ENCODE data around the gene COL9A1. TPM values are rescaled to one million over a fixed set of nuclear protein-coding genes. Genes with fewer than 3 reads are reported as not detected.

COL9A1 gene
- total and polyA plus RNA-seq, 7 donors = 0.03 to 0.10 TPM; not detected in 5

DNA sequence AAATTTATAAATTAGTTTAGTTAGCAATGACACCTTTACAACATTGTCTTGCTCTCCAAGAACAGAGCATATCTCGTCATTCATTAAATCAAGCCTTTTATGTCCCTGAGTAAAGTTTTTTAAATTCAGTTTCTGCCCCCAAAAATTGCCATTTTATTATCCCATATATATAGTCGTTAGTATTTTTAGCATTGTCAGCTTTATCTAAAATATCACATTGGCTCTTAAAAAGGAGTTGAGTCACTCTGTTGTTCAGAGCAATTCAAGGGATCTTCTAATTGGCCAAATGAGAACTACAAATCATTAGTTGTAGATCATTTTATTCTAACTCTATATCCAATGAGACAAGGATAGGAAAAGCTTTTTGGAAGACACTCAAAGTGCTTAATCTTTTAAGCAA lies 127.1 kb downstream of the COL9A1 start:
- TF ChIP-seq, protein P1, sequence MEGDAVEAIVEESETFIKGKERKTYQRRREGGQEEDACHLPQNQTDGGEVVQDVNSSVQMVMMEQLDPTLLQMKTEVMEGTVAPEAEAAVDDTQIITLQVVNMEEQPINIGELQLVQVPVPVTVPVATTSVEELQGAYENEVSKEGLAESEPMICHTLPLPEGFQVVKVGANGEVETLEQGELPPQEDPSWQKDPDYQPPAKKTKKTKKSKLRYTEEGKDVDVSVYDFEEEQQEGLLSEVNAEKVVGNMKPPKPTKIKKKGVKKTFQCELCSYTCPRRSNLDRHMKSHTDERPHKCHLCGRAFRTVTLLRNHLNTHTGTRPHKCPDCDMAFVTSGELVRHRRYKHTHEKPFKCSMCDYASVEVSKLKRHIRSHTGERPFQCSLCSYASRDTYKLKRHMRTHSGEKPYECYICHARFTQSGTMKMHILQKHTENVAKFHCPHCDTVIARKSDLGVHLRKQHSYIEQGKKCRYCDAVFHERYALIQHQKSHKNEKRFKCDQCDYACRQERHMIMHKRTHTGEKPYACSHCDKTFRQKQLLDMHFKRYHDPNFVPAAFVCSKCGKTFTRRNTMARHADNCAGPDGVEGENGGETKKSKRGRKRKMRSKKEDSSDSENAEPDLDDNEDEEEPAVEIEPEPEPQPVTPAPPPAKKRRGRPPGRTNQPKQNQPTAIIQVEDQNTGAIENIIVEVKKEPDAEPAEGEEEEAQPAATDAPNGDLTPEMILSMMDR (IDR thresholded peaks at IDR 0.05) = no peak
- Histone ChIP-seq H3K4me1 (no peaks in the 10 kb centered on the region), H3K4me3 (no peak overlapping the region), H3K36me3 (ENCODE audit: insufficient read depth in 1 of 2, low read depth in 1 of 2) (no peaks in the 10 kb centered on the region), H3K9me3 (no peaks in the 10 kb centered on the region), H3K27ac (no peak overlapping the region), H3K27me3 (ENCODE audit: insufficient read depth in 3 of 3, low read length in 2 of 3) (no peaks in the 10 kb centered on the region)
- DNase-seq = no peak
- 76 to 85% (median 79%) methylated on average over 2 of the region's 2 CpGs for whole genome bisulfite sequencing, 3 donors
- ATAC-seq = no peak
- intact Hi-C loops (cut with DNase I) = no loop called here

GRCh38 chr6:70172252-70172651 lies 130.6 kb downstream of the COL9A1 start:
- Histone ChIP-seq H3K36me3 (ENCODE audit: insufficient read depth in 1 of 2, low read depth in 1 of 2) (no peaks in the 10 kb centered on the region), H3K9me3 (no peaks in the 10 kb centered on the region), H3K27me3 (ENCODE audit: insufficient read depth in 3 of 3, low read length in 2 of 3) (no peaks in the 10 kb centered on the region), H3K27ac (no peak overlapping the region), H3K4me3 (no peak overlapping the region), H3K4me1 (no peaks in the 10 kb centered on the region)
- ATAC-seq (no peak), DNase-seq (no peak)
- TF ChIP-seq, protein P1 (IDR thresholded peaks at IDR 0.05) = no peak
- intact Hi-C loops (cut with DNase I) = no loop called here
- 61 to 63% (median 62%) methylated on average over 2 of the region's 2 CpGs for WGBS, 3 donors

DNA sequence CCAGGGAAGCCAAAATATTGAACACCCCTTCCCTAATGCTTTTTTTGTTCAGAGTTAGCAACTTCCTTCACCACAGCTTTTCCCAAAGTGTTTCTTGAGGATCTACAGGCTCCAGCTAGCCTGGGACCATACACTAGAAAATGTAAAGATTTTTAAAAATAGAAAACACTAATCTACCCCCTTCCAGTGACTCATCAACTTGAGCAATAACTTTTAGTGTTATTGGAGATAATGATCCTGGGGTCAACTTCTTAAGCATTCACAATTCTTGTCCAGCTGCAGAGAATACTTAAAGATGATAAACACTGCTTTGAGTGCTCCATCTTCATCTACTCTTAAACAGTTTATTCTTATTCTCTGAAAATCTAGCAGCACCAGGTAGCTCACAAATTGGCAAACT lies 131.6 kb downstream of the COL9A1 start:
- ATAC-seq = no peak
- Histone ChIP-seq H3K36me3 (ENCODE audit: insufficient read depth in 1 of 2, low read depth in 1 of 2) (no peaks in the 10 kb centered on the region), H3K4me1 (no peaks in the 10 kb centered on the region), H3K27ac (no peak overlapping the region), H3K27me3 (ENCODE audit: insufficient read depth in 3 of 3, low read length in 2 of 3) (no peaks in the 10 kb centered on the region), H3K9me3 (no peaks in the 10 kb centered on the region), H3K4me3 (no peak overlapping the region)
- TF ChIP-seq, protein P1 (IDR thresholded peaks at IDR 0.05) = no peak
- DNase-seq = no peak
- intact Hi-C loops (cut with DNase I) = no loop called here

- H3K36me3 ChIP-seq (ENCODE audit: insufficient read depth in 1 of 2, low read depth in 1 of 2) = no peaks in the 10 kb centered on the region
- 68 to 80% (median 72%) methylated on average over 5 of the region's 5 CpGs for WGBS, 3 donors
- intact Hi-C loops (cut with DNase I) = loop anchor here (5.0 to 10.0 kb wide), 3 partner anchors 62 to 334 kb away; no protein-coding TSS in a partner anchor
- H3K4me1 ChIP-seq = no peaks in the 10 kb centered on the region
- H3K9me3 ChIP-seq = no peaks in the 10 kb centered on the region
- TF ChIP-seq, protein P1 (IDR thresholded peaks at IDR 0.05) = no peak
- H3K27me3 ChIP-seq (ENCODE audit: insufficient read depth in 3 of 3, low read length in 2 of 3) = no peaks in the 10 kb centered on the region
- H3K27ac ChIP-seq = no peak overlapping the region
- no peak for DNase-seq
- no peak for ATAC-seq
- H3K4me3 ChIP-seq = no peak overlapping the region
Measured at GRCh38 chr6:70168681-70169377, 134.1 kb downstream of the COL9A1 start.

Other genes starting within 250 kb of the COL9A1 start
- gene FAM135A, start 110.4 kb upstream of the COL9A1 start, total RNA-seq = 1 to 10 TPM; 4.3 to 9.1 (median 6.8) TPM
- 1 to 10 TPM; 2.3 to 4.3 (median 3.2) TPM for gene FAM135A, start 110.4 kb upstream of the COL9A1 start, polyA plus RNA-seq